ENCODE data around the gene RFNG. TPM values are rescaled to one million over a fixed set of nuclear protein-coding genes. Genes with fewer than 3 reads are reported as not detected.
A peak's percentile ranks its signal among the peaks of the same experiment; 100 is the strongest.

The RFNG gene
- total and polyA plus RNA-seq, 10 of the 15 experiments (the other 5 are each of a cell fraction or from before 2014, with no cell fraction given), result 0.10 to 19.6 (median 6.2) TPM

GRCh38 chr17:82055965-82056728 is 4.5 kb upstream of the RFNG start:
- ChIA-PET POLR2A (interaction anchor here (0.6 to 2.4 kb wide), 2 partner anchors 10 to 19 kb away, joined by 3 to 6 read pairs; partner anchors contain the start of gene DCXR), CTCF (no interaction called here)
- no peak overlapping the region for H3K9ac ChIP-seq (ENCODE audit: control insufficient read depth, insufficient read depth, low read length)

More at GRCh38 chr17:82055965-82056728, 4.5 kb upstream of the RFNG start:
- SMC1A ChIA-PET (ENCODE audit: uncharacterized antibody, unreplicated experiment), result no interaction called here
- H3K4me1 ChIP-seq (ENCODE audit: control insufficient read depth, insufficient read depth, low read length), result peaks cover 4% of the 10 kb centered on the region
- RAD21 ChIA-PET (ENCODE audit: unreplicated experiment), result no interaction called here
- intact Hi-C loops (cut with micrococcal nuclease; ENCODE audit: unreplicated experiment), result no loop called here
- H3K27ac ChIP-seq (ENCODE audit: control insufficient read depth, insufficient read depth), result no peak overlapping the region
- no peak overlapping the region for H3K4me2 ChIP-seq (ENCODE audit: control insufficient read depth, insufficient read depth)
- H3K79me2 ChIP-seq (ENCODE audit: control insufficient read depth, insufficient read depth, low read length), result peaks cover 14% of the 10 kb centered on the region
- H2AFZ ChIP-seq (ENCODE audit: control insufficient read depth, low read depth, low read length), result no peak overlapping the region
- no peak for TF ChIP-seq ZBTB33 (IDR thresholded peaks at IDR 0.05)
- TF ChIP-seq SMAD5 (IDR thresholded peaks at IDR 0.05; ENCODE audit: low read depth), result 0 out of 2 replicates have a peak, but pooled peaks have one; percentile 9
- DNase-seq (ENCODE audit: low read depth, low spot score) (no peak), FAIRE-seq (no peak), ATAC-seq (no peak)
- in situ Hi-C loops (cut with MboI), result no loop called here
- no peaks in the 10 kb centered on the region for H3K9me3 ChIP-seq (replicated peaks; ENCODE audit: control insufficient read depth, insufficient read depth, low read length)
- no TSS peak for BruUV-seq (replicated peaks)
- H3K36me3 ChIP-seq (ENCODE audit: control insufficient read depth in 2 of 2, insufficient read depth in 2 of 2, low read length in 1 of 2), result peaks cover under 1 to 33% of the 10 kb centered on the region in 2 experiments
- no peaks in the 10 kb centered on the region for H3K27me3 ChIP-seq (replicated peaks in 1 of 2; ENCODE audit: control insufficient read depth in 2 of 2, insufficient read depth in 2 of 2, low read length in 1 of 2)
- no peaks in the 10 kb centered on the region for H4K20me1 ChIP-seq (ENCODE audit: control insufficient read depth, insufficient read depth)
- 89% methylated on average over 26 of the region's 28 CpGs for WGBS (ENCODE audit: insufficient coverage, insufficient replicate concordance, low lambda C conversion rate, missing lambda C conversion rate)
- no peak overlapping the region for H3K4me3 ChIP-seq
